GM18861 (cell line): ENCODE measurements around the gene ACTA2.
A peak's percentile ranks its signal among the peaks of the same experiment; 100 is the strongest.

Source experiments
- ATAC-seq: cut with Tn5 transposase; IDR thresholded peaks from one replicate; pipeline ENCODE4 v1.9.1; 2021; ENCODE audit not compliant: unreplicated experiment

Gene ACTA2

GRCh38 chr10:88952647-88953111, at the start of gene ACTA2:
TSS of gene ACTA2 (minus strand) at chr10:88952773. CDS start at chr10:88948930, 3,843 bp downstream.
- no peak for ATAC-seq

GRCh38 chr10:89001729-89002072, 49.1 kb upstream of the ACTA2 start:
- ATAC-seq = no peak

DNA sequence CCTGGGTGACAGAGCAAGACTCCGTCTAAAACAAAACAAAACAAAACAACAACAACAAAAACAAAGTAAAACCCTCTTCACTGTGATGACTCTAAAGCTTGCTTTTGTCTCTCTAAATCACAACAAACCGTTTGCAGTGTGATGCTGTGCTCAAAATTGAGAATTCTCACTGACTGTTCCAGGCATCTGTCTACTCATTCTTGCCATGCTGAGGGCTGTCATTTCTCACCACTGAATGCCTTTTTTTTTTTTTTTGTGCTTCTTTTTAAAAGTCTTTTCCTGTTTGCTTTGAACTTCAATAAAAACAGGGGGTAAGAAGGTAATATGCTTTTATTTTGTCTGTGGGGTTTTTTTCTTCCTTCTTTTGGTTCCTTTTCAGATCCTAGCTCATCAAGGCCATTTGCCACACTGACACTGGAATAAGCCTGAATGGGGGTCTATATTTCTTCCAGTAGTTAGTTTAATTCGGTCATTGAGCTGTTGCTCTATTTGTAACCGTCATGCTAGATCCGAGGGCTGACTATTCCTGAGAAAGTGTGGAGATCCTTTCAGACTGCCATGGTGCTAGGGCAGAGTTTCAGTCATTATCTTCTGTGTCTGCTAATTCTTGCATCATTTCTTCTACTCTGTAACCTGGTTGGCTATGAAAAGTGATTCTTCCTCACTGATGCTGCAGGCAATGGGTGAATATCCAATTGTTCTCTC, 48.6 kb upstream of the ACTA2 start:
- peak; percentile 31 for ATAC-seq

DNA sequence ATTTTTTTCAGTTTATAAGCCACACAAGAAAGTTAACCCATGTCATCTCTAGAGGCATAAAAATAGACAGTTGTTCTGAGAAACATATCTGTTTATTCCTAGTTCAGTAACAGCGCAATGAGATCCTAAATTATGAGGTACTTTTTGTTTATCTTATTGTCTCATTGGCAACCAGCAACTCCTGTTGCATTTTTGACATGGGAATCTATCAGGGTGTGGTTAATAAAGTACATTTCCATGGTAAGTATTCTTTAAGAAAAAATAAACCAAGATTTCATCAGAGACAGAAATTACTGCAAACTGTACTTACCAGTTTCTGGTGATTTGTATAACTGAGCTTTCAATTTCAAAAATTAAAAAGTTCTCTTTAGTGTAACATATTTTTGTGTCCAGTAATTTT, 47.1 kb upstream of the ACTA2 start:
- ATAC-seq = no peak

GRCh38 chr10:88996927-88997326, 44.4 kb upstream of the ACTA2 start:
- peak; percentile 47 for ATAC-seq

DNA sequence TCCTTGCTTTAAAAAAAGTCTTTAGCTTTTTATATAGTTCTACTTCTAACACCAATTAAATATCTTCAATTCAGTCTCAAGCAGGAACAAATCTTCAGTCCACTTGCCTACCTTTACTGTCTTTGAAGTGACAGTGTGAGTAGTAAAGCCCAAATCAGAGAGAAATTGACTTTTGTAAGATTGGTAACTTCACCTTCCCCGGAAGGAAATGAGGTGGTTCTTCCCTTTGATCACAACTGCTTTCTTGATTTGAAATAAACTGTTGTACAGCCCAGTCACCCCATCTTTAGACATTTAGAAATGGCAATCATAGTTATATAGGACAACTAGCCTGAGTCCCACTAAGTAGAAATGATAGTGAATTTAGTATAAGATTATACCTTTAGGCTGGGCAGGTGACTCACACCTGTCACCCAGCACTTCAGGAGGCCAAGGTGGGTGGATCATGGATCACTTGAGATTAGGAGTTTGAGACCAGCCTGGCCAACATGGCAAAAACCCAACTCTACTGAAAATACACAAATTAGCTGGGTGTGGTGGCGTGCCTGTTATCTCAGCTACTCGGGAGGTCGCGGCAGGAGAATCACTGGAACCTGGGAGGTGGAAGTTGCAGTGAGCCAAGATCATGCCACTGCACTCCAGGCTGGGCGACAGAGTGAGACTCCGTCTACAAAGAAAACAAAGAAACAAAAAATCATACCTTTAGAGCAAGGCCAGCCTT, 42.7 kb upstream of the ACTA2 start:
- ATAC-seq = no peak

- ATAC-seq = no peak
Observed at GRCh38 chr10:88994019-88994418, 41.4 kb upstream of the ACTA2 start.

DNA sequence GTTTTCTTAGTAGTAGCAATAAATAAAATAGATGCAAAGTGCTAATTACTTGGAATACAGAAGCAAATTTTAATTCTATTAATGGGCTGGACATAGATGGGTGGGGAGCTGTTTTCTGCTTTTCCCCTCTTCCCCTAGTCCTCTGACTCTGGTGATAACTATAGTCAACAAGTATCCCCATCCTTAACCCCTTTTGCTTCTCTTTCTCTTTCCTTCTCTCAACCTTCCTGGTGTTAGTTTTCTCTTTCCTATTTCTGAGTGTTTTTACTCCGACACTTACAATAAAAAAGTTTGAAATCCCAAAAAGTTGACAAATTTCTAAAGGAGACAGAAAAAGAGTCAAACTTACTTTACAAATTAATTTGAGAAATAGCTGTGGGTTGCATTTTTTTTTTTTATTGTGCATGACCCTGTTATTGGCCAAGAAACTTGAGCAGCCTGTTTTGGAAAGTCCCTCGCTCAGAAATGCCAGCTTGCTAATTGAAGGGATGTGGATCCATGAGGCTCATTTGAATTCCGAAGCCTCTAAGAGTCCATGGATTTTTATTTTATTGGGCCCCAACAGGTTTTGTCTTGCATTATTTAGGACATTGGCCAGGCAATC, 40.5 kb upstream of the ACTA2 start:
- no peak for ATAC-seq

GRCh38 chr10:88991899-88992320, 39.3 kb upstream of the ACTA2 start:
- ATAC-seq = no peak

- ATAC-seq = no peak
Observed at GRCh38 chr10:88991161-88991898, 38.8 kb upstream of the ACTA2 start.

DNA sequence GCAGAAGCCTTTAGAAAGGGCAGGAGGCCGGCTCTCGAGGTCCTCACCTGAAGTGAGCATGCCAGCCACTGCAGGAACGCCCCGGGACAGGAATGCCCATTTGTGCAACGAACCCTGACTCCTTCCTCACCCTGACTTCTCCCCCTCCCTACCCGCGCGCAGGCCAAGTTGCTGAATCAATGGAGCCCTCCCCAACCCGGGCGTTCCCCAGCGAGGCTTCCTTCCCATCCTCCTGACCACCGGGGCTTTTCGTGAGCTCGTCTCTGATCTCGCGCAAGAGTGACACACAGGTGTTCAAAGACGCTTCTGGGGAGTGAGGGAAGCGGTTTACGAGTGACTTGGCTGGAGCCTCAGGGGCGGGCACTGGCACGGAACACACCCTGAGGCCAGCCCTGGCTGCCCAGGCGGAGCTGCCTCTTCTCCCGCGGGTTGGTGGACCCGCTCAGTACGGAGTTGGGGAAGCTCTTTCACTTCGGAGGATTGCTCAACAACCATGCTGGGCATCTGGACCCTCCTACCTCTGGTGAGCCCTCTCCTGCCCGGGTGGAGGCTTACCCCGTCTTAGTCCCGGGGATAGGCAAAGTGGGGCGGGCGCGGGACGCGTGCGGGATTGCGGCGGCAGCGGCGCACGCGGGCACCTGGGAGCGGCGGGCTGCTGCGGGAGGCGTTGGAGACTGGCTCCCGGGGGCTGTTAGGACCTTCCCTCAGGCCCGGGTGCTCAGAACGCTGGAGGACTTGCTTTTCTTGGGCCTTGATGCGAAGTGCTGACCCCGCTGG, 38.0 kb upstream of the ACTA2 start, which contains the start of gene FAS:
FAS (plus strand) TSS at position 415 of the 777 bp plus-strand sequence; CDS start at position 494, 79 bp downstream.
- ATAC-seq = peak; percentile 51

DNA sequence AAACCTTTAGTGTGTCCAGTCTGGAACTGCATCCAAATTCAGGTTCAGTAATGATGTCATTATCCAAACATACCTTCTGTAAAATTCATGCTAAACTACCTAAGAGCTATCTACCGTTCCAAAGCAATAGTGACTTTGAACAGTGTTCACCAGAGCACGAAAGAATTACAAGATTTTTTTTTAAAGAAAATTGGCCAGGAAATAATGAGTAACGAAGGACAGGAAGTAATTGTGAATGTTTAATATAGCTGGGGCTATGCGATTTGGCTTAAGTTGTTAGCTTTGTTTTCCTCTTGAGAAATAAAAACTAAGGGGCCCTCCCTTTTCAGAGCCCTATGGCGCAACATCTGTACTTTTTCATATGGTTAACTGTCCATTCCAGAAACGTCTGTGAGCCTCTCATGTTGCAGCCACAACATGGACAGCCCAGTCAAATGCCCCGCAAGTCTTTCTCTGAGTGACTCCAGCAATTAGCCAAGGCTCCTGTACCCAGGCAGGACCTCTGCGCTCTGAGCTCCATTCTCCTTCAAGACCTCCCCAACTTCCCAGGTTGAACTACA, 37.3 kb upstream of the ACTA2 start:
- peak; percentile 17 for ATAC-seq

GRCh38 chr10:88989423-88989822, 36.9 kb upstream of the ACTA2 start:
- no peak for ATAC-seq

GRCh38 chr10:88987840-88988239, 35.3 kb upstream of the ACTA2 start:
- no peak for ATAC-seq

GRCh38 chr10:88987243-88987725, 34.7 kb upstream of the ACTA2 start:
- no peak for ATAC-seq

- ATAC-seq = no peak
Observed at GRCh38 chr10:88986549-88987242, 34.1 kb upstream of the ACTA2 start.

DNA sequence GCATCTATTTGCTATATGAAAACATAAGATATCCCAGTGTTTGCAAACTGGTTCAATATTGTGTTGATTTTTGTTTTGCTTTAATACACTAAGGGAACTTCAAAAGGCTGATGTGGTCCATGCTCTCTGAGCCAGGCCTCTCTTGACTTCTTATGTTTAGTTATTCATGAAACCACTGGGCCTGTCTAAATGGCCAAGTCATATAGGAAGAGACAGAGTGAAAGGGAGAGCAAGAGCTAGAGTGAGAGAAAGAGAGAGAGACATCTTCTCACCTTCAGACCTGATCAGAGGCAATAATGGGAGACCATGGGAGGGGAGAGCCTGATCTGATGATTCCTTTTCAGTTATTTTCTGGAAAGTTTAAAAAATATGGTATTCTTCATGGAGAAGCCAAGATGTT, 32.0 kb upstream of the ACTA2 start:
- ATAC-seq = no peak

DNA sequence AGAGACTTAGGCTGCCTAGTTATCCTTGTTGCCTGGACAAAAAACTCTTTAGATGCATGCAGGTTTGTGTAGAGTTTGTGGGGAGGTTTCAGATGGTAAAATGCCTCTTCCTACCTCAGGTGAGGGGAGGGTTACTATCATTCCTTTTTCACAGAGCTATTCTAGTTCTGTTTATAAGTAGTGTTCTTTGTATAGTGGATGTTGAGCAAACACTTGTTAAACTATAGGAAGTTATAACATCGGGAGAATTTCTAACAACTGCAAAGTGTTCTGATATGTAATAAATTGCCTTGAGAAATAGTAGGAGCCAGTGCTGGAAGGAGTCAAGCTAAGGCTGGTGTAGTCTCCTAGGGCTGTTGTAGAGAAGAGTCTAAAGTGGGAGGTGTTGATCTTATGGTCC, 31.4 kb upstream of the ACTA2 start:
- no peak for ATAC-seq

DNA sequence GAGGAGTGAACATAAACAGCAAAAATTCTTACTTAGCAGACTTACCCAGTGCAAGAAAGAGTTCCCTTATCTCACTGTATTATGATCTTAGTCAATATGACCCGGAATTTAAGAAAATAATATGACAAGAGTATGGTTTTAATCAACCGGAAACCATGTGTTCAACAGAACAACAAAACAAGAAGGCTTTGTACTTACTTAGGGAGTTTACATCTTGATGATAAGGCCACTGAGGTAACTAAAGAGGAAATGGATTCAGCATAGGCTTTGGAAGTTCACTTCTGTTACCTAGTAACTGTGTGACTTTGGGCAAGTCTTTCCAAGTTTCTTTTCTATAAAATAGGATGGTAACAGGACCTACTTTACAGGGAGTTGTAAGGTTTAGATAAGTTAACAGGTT, 30.6 kb upstream of the ACTA2 start:
- ATAC-seq = no peak
